ENCODE data around the gene SUPT6H. TPM values are rescaled to one million over a fixed set of nuclear protein-coding genes. Genes with fewer than 3 reads are reported as not detected.

Gene SUPT6H
- total RNA-seq, 4 donors from 2014 or later, result 48.3 to 81.9 (median 64.8) TPM

- Histone ChIP-seq H3K4me3 (no peak overlapping the region), H3K9me3 (no peaks in the 10 kb centered on the region), H3K4me1 (no peaks in the 10 kb centered on the region), H3K27ac (no peak overlapping the region), H3K27me3 (no peaks in the 10 kb centered on the region), H3K36me3 (peaks cover 3 to 100% of the 10 kb centered on the region in 2 donors)
- intact Hi-C loops (cut with DNase I; ENCODE audit: low total_unique reads), result no loop called here
- in situ Hi-C loops (cut with MboI; ENCODE audit: low sequenced_read_pairs in 4 of 4), result no loop called here
- TF ChIP-seq POLR2A (IDR thresholded peaks at IDR 0.05), result no peak
- no peak for TF ChIP-seq CTCF (IDR thresholded peaks at IDR 0.05 in 4 of 5, conservative IDR thresholded peaks at IDR 0.05 in 1 of 5)
- ATAC-seq, result no peak
- DNase-seq, result no peak
Measured at GRCh38 chr17:28634206-28634865, 27.7 kb upstream of the SUPT6H start.

- ATAC-seq, result no peak
- no peak for DNase-seq
- no peaks in the 10 kb centered on the region for H3K9me3 ChIP-seq
- no peaks in the 10 kb centered on the region for H3K27me3 ChIP-seq
- in situ Hi-C loops (cut with MboI; ENCODE audit: low sequenced_read_pairs in 4 of 4) (no loop called here), intact Hi-C loops (cut with DNase I; ENCODE audit: low total_unique reads) (no loop called here)
- no peak overlapping the region for H3K4me3 ChIP-seq
- no peak overlapping the region for H3K27ac ChIP-seq
- H3K36me3 ChIP-seq, result peaks cover 3 to 100% of the 10 kb centered on the region in 2 donors
- TF ChIP-seq CTCF (IDR thresholded peaks at IDR 0.05 in 4 of 5, conservative IDR thresholded peaks at IDR 0.05 in 1 of 5), result no peak
- no peak for TF ChIP-seq POLR2A (IDR thresholded peaks at IDR 0.05)
- H3K4me1 ChIP-seq, result no peaks in the 10 kb centered on the region
Measured at GRCh38 chr17:28635506-28635905, 26.5 kb upstream of the SUPT6H start.

GRCh38 chr17:28641579-28641978 is 20.4 kb upstream of the SUPT6H start:
- TF ChIP-seq POLR2A (IDR thresholded peaks at IDR 0.05), result no peak
- no peak for TF ChIP-seq CTCF (IDR thresholded peaks at IDR 0.05 in 4 of 5, conservative IDR thresholded peaks at IDR 0.05 in 1 of 5)
- H3K9me3 ChIP-seq, result no peaks in the 10 kb centered on the region
- H3K4me3 ChIP-seq, result no peak overlapping the region
- H3K4me1 ChIP-seq, result peaks cover 23 to 26% of the 10 kb centered on the region in 2 donors
- in situ Hi-C loops (cut with MboI; ENCODE audit: low sequenced_read_pairs in 4 of 4), result no loop called here
- no peaks in the 10 kb centered on the region for H3K27me3 ChIP-seq
- DNase-seq (no peak), ATAC-seq (no peak)
- intact Hi-C loops (cut with DNase I; ENCODE audit: low total_unique reads), result no loop called here
- H3K27ac ChIP-seq, result no peak overlapping the region
- H3K36me3 ChIP-seq, result peaks cover 3 to 70% of the 10 kb centered on the region in 2 donors

- peak overlapping the region; percentile 78 to 92 (median 90) for H3K4me3 ChIP-seq
- intact Hi-C loops (cut with DNase I; ENCODE audit: low total_unique reads) (loop anchor here (2.0 kb wide), 2 partner anchors 73 to 75 kb away; partner anchors contain the start of genes PIGS and RPL23A), in situ Hi-C loops (cut with MboI; ENCODE audit: low sequenced_read_pairs in 4 of 4) (no loop called here)
- peak in 4 of 5 experiments; percentile 39 to 65 (median 54) for TF ChIP-seq CTCF (IDR thresholded peaks at IDR 0.05 in 4 of 5, conservative IDR thresholded peaks at IDR 0.05 in 1 of 5)
- TF ChIP-seq POLR2A (IDR thresholded peaks at IDR 0.05), result peak in 1 of 2 donors; percentile 6
- no peaks in the 10 kb centered on the region for H3K9me3 ChIP-seq
- H3K27ac ChIP-seq, result peak overlapping the region; percentile 90 to 98 (median 96)
- H3K27me3 ChIP-seq, result no peaks in the 10 kb centered on the region
- H3K4me1 ChIP-seq, result peaks cover 29 to 33% of the 10 kb centered on the region in 2 donors
- peaks cover under 1 to 55% of the 10 kb centered on the region in 2 donors for H3K36me3 ChIP-seq
- peak; percentile 32 to 38 for ATAC-seq
- peak in 1 of 2 donors; percentile 39 for DNase-seq
Measured at GRCh38 chr17:28643983-28644786, 17.8 kb upstream of the SUPT6H start.

All from gastrocnemius medialis (tissue), 4 donors.